HG03442 (cell line): ENCODE data around the gene SH3GLB2.
"Not testable (repeated sequence)": the region's sequence is repeated elsewhere in the genome, so short reads cannot be mapped to it uniquely, and the experiment has no call there.

Source experiments
- ATAC-seq: cut with Tn5 transposase; IDR thresholded peaks from one replicate; pipeline ENCODE4 v1.9.1; 2021; ENCODE audit warnings: mild to moderate bottlenecking, moderate library complexity; ENCODE audit not compliant: unreplicated experiment

Gene SH3GLB2

GRCh38 chr9:129023036-129023907 is 4.9 kb downstream of the SH3GLB2 start:
- ATAC-seq, result no peak

- ATAC-seq, result no peak
These were observed 6.1 kb downstream of the SH3GLB2 start for GRCh38 chr9:129022037-129022436.

DNA sequence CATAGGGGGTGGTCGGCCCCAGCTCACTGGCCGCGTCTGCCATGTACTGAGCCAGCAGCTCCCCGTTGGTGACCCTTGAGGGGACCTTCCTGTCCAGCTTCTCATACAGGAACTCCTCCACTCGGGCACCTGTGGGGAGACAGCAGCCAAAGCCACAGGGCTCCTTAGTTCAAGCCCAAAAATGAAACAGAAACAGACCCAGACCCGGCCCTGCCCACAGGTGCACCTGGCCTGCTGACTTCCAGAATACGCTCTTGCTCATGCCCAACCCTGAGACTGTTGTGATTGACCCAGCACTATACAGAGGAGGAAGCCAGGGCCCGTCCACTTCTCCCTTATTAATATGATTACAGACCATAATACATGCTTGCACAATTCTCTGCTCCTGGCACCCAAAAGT is 7.0 kb downstream of the SH3GLB2 start:
- no peak for ATAC-seq

- ATAC-seq, result no peak
These were observed 13.5 kb downstream of the SH3GLB2 start for GRCh38 chr9:129014608-129015007.

- no peak for ATAC-seq
These were observed 14.0 kb downstream of the SH3GLB2 start for GRCh38 chr9:129014124-129014523.

GRCh38 chr9:129013674-129014073 is 14.5 kb downstream of the SH3GLB2 start:
- ATAC-seq, result no peak

DNA sequence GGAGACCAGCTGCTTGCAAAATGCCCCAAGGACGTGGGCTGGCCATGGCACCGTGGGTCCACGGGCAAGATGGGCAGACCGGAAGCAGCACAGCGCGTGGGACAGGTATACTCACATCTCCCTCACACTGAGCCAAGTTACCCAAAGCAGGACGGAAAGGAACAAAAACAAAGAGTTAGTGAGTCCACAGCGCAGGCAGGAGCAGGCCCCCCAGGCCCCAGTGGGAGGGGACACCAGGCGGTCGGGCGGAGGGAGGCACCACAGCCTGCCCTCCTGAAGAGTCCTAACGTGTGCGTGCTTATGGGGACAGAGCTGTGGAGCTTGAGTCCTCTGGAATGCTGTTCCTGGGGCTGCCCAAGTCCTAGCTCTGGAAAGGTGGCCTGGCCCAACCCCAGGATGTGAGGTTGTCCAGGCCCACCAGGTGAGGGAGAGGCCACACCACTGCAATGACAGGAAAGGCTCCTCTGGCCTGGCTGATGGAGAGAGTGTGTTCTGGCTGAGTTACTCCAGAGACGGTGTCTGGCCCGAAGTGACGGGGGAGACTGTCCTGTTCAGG is 15.2 kb downstream of the SH3GLB2 start:
- ATAC-seq, result no peak

- ATAC-seq, result no peak
These were observed 15.8 kb downstream of the SH3GLB2 start for GRCh38 chr9:129012343-129012742.

GRCh38 chr9:129011761-129012181 is 16.4 kb downstream of the SH3GLB2 start:
- no peak for ATAC-seq

DNA sequence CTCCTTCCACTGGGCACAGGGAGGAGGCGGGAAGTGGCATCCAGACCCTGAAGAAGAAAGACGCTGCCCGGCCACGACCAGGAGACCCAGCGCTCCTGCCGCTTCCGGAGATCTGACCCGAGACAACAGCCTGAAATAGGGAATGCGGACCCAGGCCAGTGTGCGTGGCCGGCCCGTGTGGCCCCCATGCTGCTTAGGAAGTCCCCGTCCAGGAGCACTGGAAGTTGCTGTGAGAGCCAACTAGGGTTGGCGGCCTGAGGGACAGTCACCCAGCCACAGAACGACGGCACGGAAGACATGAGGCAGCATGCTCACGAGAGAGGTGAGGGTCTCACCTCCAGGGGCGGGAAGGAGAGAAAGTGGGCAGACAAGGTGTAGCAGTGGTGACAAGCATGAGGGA is 17.0 kb downstream of the SH3GLB2 start:
- ATAC-seq, result no peak

GRCh38 chr9:129010267-129010975 is 17.7 kb downstream of the SH3GLB2 start:
- ATAC-seq, result no peak

- no peak for ATAC-seq
These were observed 18.5 kb downstream of the SH3GLB2 start for GRCh38 chr9:129009584-129010141.

DNA sequence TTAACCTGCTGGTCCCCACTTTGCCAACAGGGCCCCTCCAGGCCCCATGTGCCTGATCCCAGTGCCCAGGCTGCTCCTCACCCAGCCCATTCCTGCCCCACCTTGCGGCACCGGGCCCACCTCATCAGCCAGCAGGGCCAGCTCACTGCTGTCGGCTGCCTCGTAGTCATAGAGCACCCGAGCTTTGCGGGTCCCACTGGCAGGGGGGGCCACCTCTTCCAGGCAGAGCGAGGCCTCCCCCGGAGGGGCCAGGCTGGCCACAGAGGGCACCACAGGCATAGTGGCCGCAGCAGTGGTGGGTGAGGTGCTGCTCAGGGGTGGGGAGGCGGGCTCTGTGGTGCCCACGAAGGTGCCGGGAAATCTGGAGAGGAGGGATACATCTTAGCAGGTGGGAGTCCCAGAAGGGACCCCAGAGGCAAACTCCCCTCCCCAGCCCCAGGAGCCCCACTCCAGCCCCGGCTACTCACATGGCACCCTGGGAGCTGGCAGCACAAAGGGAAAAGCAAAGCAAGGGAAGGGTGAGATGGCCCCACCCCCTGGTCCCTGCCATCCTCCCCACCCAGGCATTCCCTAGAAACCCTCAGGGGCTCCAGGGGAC is 19.0 kb downstream of the SH3GLB2 start:
- no peak for ATAC-seq

DNA sequence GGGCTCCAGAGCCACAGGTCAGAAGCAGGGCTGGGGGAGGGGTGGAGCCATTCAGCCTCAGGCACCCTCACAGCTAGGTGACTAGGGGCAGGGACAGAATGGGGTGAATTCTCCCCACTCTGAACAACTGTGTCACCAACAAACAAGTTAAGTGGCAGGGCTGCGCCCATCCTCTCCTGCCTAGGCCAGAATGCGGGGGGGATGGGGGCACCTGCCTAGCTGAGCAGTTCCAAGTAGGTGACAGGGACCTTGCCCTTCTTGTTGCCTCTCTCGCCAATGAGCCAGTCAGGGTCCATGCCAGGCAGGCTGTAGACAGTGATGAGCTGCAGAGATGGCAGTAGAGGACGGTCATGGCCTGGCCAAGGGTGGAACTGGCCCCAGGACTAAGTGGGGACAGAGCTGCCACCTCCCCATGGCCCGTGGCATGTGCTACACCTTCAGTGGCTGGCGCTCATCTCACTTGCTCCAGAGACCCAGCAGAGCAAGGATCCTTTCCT is 19.6 kb downstream of the SH3GLB2 start:
- no peak for ATAC-seq

DNA sequence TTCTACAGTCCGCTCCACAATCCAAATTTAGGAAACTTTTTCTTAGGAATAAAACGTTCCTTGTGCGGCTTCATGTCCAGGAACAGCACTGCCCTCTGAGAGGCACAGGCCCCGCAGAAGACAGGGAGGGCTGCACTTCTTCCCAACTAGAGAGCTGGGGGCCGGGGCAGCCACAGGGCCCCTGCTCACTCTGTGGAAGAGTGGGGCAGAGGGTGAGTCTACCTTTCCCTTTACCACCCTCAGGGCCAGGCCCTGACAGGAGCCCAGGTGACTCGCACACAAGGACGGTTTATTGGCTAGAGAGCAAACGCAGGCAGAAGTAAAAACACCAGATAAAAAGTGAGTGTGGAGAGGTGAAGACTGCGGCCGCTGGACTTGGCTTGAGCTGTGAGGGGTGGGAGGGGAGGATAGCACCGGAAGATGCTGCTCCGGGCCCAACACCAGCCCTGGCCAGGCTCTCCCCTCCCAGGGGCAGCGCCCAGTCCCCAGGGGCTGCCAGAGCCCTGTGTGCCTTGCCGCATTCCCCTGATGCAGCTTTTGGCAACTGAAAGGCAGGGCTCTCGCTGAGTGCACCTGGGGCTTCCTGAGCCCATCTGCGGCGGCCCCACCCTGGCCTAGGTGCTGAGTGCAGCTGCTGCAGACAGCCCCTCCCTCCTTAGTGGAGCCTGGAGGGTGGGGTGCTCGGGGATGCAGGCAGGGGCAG is 20.2 kb downstream of the SH3GLB2 start:
- ATAC-seq, result no peak

DNA sequence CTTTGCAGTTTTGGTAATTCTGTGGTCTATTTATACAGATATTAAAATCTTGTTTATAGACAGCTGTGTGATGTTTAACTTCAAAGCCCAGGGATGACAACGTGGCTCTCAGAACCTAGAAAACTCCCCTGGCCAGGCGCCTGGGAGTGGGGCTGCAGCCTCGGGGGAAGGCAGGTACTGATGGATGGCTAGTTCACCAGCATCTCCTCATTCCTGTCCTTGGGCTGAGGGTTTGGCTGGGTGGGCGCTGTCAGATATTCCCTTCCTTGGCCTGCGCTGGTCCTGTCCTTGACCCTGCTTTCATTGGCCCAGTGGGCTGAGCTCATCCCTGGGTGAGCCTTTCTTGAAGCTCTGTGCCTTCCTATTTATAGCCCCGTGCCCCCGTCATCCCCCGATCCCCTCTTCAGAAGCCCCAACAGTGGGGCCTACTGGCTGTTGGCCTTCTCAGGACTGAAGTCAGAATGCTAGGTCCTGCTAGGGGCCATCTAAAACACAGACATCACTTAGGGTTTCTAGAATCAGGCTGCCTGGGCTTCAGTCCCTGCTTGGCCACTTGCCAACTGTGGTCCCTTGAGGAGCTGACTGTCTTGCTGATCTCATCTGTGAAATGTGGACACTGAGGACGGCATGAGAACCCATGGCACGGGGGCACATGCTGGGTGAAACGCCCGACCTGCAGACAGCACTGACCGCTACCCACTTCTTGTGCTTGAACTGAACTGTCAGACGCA is 20.9 kb downstream of the SH3GLB2 start:
- no peak for ATAC-seq

GRCh38 chr9:129006328-129007034 is 21.6 kb downstream of the SH3GLB2 start:
- ATAC-seq, result no peak

- ATAC-seq, result no peak
These were observed 22.7 kb downstream of the SH3GLB2 start for GRCh38 chr9:129005336-129005997.

- not testable (repeated sequence) for ATAC-seq
These were observed 24.0 kb downstream of the SH3GLB2 start for GRCh38 chr9:129004173-129004572.
